HG02884 (cell line): ENCODE results near the gene CDH5.

Experiments
- ATAC-seq: cut with Tn5 transposase; IDR thresholded peaks from one replicate; pipeline ENCODE4 v1.9.1; 2021; ENCODE audit warnings: mild to moderate bottlenecking, moderate library complexity; ENCODE audit not compliant: unreplicated experiment

The CDH5 gene

GRCh38 chr16:66352304-66352703, 14.2 kb upstream of the CDH5 start:
- ATAC-seq, result no peak

- ATAC-seq, result no peak
Observed at GRCh38 chr16:66353055-66353454, 13.4 kb upstream of the CDH5 start.

- ATAC-seq, result no peak
Observed at GRCh38 chr16:66354034-66354909, 12.2 kb upstream of the CDH5 start.

GRCh38 chr16:66355526-66355925, 11.0 kb upstream of the CDH5 start:
- no peak for ATAC-seq

GRCh38 chr16:66357523-66357928, 9.0 kb upstream of the CDH5 start:
- ATAC-seq, result no peak

GRCh38 chr16:66358231-66358630, 8.3 kb upstream of the CDH5 start:
- no peak for ATAC-seq

- no peak for ATAC-seq
Observed at GRCh38 chr16:66359012-66359411, 7.5 kb upstream of the CDH5 start.

GRCh38 chr16:66359811-66360608, 6.5 kb upstream of the CDH5 start:
- no peak for ATAC-seq

GRCh38 chr16:66360624-66361324, 5.7 kb upstream of the CDH5 start:
- ATAC-seq, result no peak

GRCh38 chr16:66361604-66362135, 4.8 kb upstream of the CDH5 start:
- ATAC-seq, result no peak

- ATAC-seq, result no peak
Observed at GRCh38 chr16:66363211-66363777, 3.2 kb upstream of the CDH5 start.

- ATAC-seq, result no peak
Observed at GRCh38 chr16:66364117-66364958, 2.2 kb upstream of the CDH5 start.

- ATAC-seq, result no peak
Observed at GRCh38 chr16:66364959-66365306, 1.6 kb upstream of the CDH5 start.

- ATAC-seq, result no peak
Observed at GRCh38 chr16:66365651-66366050, 840 bp upstream of the CDH5 start.

GRCh38 chr16:66367968-66368891, 1.7 kb downstream of the CDH5 start:
- ATAC-seq, result no peak

GRCh38 chr16:66369055-66369592, 2.6 kb downstream of the CDH5 start:
- no peak for ATAC-seq

GRCh38 chr16:66370786-66371684, 4.5 kb downstream of the CDH5 start:
- ATAC-seq, result no peak
